ENCODE results near the gene DOCK6.

DOCK6 gene

GRCh38 chr19:11159598-11160439 is 102.5 kb downstream of the DOCK6 start:
- no peak overlapping the region for H3K4me3 ChIP-seq (ENCODE audit: low read depth, low read length)
- TF ChIP-seq CTCF (IDR thresholded peaks at IDR 0.05; ENCODE audit: low read depth, low read length), result no peak

DNA sequence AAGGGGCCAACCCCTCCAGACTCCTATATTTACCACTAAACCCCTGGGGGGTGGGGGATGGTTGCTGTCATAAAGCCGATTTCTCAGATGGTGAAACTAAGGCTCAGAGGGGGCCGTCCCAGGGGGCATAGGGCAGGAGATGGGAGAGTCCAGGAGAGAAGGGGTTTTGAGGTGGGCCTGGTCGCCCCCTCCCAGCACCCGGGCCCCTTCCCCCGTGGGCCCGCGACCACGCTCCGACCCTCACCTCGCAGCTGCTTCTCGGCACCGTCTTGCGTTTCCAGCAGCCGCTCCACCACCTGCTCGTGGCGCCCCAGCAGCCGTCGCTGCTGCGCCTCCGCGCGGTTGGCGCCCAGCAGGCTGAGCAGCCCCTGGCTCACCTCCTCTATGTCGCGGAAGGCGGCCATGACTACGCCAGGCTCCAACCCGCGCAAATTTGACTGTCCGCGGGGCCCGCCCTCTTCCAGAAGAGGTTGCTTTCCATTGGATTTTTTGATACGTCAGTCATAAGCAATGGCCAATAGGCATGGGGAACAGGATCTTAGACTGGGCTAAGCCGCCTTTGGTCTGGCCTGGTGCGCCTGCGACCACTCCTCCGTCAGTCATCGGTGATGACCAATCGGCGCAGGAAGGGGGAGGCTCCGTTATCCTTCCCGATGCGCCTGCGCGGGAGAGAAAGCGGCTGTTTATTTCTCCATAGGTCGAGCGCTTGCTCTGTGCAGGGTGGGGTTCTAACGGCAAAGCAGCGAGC is 106.8 kb downstream of the DOCK6 start, which contains the start of gene SPC24:
TSS of gene SPC24 (minus strand) at position 410 of the 748 bp plus-strand sequence. CDS start at position 404, 6 bp downstream.
- no peak for TF ChIP-seq CTCF (IDR thresholded peaks at IDR 0.05; ENCODE audit: low read depth, low read length)
- peak within 1 kb of the TSS; percentile 86 for H3K4me3 ChIP-seq (ENCODE audit: low read depth, low read length)

DNA sequence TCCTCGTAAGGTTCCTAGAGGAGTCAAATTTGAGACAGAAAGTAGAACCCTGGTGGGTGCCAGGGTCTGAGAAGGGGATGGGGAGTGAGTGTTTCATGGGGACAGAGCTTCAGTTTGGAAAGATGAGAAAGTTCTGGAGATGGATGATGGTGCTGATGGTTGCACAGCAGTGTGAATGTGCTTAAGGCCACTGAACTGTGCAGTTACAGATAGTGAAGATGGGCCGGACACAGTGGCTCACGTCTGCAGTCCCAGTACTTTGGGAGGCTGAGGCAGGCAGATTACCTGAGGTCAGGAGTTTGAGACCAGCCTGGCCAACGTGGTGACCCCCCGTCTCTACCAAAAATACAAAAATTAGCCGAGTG is 107.7 kb downstream of the DOCK6 start:
- no peak for TF ChIP-seq CTCF (IDR thresholded peaks at IDR 0.05; ENCODE audit: low read depth, low read length)
- peak overlapping the region; percentile 86 for H3K4me3 ChIP-seq (ENCODE audit: low read depth, low read length)

DNA sequence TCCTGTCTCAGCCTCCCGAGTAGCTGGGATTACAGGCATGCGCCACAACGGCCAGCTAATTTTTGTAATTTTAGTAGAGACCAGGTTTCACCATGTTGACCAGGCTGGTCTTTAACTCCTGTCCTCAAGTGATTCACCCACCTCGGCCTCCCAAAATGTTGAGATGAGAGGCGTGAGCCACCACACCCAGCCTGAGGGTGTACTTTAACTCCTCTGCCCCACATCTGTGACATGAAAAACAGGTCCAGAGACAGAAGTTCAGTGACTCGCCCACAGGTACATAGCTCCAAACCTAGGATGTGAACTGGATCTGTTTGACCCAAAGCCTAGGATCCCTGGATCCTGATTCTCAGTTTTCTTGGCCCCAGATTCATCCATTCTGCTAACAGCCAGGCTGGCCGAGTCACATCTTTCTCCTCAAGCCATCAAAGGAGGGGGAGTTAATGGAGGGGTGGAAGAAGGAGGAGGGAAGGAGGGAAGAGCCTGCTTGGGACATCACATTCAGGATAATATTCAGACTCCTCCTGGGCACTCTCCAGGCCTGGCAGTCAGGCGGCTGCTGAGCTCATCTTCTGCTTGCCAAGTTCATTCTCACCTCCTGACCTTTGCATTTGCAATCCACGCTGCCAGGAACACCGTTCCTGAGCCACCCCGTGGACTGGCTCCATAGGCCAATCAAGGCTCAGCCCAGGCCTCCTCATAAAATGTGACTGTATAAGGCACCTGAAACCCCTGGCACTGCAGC is 109.8 kb downstream of the DOCK6 start:
- H3K4me3 ChIP-seq (ENCODE audit: low read depth, low read length), result no peak overlapping the region
- TF ChIP-seq CTCF (IDR thresholded peaks at IDR 0.05; ENCODE audit: low read depth, low read length), result no peak

DNA sequence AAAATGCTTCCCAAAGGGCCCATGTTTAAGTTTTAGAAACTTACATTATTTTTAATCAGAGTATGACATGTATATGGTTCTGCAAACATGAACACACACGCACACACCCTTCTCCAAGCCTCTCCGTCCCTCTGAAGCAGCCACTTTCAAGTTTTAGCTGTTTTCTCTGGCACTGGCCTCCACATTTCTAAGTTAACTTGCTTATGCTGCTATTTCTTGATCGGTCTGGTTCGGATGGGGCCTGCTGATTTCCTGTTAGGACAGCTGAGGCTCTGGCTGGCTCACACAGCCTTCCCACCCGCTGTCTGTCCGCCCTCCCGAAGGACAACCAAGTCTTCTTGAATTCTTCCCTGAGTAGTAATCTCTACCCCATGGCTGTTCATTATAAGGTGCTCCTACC is 111.1 kb downstream of the DOCK6 start:
- no peak for TF ChIP-seq CTCF (IDR thresholded peaks at IDR 0.05; ENCODE audit: low read depth, low read length)
- no peak overlapping the region for H3K4me3 ChIP-seq (ENCODE audit: low read depth, low read length)
